Heart right ventricle (tissue), 16 donors: Measurements from ENCODE around the gene TMEM59L. TPM values are rescaled to one million over a fixed set of nuclear protein-coding genes. Genes with fewer than 3 reads are reported as not detected.

Experiments
- ATAC-seq, 8 donors: fragments of 200-7000 bp; cut with Tn5 transposase; one replicate each; pipeline ENCODE4 v1.9.1; 2020; ENCODE audit warnings: mild to moderate bottlenecking in 8 of 8, moderate library complexity in 8 of 8, moderate number of reproducible peaks in 1 of 8
- DNase-seq, 2 donors: peaks; one replicate each; pipeline ENCODE4 v3.0.0-alpha.2; 2020
- H3K27ac ChIP-seq, 10 donors: fragments of 200-600 bp; sonication (generic) in 2 of 10; one replicate each; pipeline versions ENCODE4 v1.5.0 to v1.8.0; 2020 to 2022; ENCODE audit warnings: mild to moderate bottlenecking in 3 of 10
- H3K27me3 ChIP-seq, 7 donors: fragments of 200-600 bp; one replicate each; pipeline ENCODE4 v1.8.0; 2021 to 2022; ENCODE audit warnings: mild to moderate bottlenecking in 2 of 7
- H3K36me3 ChIP-seq, 9 donors: fragments of 200-600 bp; sonication (generic) in 1 of 9; one replicate each; pipeline versions ENCODE4 v1.5.0 to v1.8.0; 2020 to 2022; ENCODE audit warnings: mild to moderate bottlenecking in 2 of 9
- H3K4me1 ChIP-seq, 9 donors: fragments of 200-600 bp; sonication (generic) in 1 of 9; one replicate each; pipeline versions ENCODE4 v1.5.0 to v1.8.0; 2020 to 2022; ENCODE audit warnings: mild to moderate bottlenecking in 4 of 9
- H3K4me3 ChIP-seq, 10 donors: fragments of 200-600 bp; sonication (generic) in 2 of 10; one replicate each; pipeline versions ENCODE4 v1.5.0 to v1.8.0; 2020 to 2022; ENCODE audit warnings: mild to moderate bottlenecking in 7 of 10, moderate library complexity in 2 of 10
- H3K9me3 ChIP-seq, 11 donors: fragments of 200-600 bp in 10 of 11; sonication (generic) in 2 of 11; one replicate each; pipeline versions ENCODE4 v1.5.0 to v1.8.0; 2013 to 2022; ENCODE audit warnings: mild to moderate bottlenecking in 2 of 11, control low read depth in 1 of 11, moderate library complexity in 1 of 11
- WGBS, 2 donors: extraction: QIAGEN DNeasy Blood & Tissue Kit; methylation state at CpG; one replicate each; pipeline ENCODE4 v1.1.7; 2013; ENCODE audit warnings: inconsistent platforms in 1 of 2; 5-methylcytosine and 5-hydroxymethylcytosine counted together
- intact Hi-C, 10 donors: fragments of 100-400 bp; cut with DNase I; formaldehyde crosslinking; loops; one replicate each; pipeline versions ENCODE4 v1.11.1 to v1.14.2; 2022
- polyA plus RNA-seq, 2 donors: library from polyadenylated mRNA; stranded (reverse); fragments of 200-250 nt; gene quantifications; one replicate each; pipeline ENCODE4 v1.2.3, GENCODE V29; 2013
- total RNA-seq, 10 donors: library from RNA; stranded (reverse); fragmentation: NEBNext Ultra II Directional in 3 of 10; extraction: Animal tissue kit (Norgen Biotek cat#: 25700) in 3 of 10; gene quantifications; one replicate each; pipeline versions ENCODE4 v1.2.1 to v1.2.4, GENCODE V29; 2021 to 2023
- TF ChIP-seq, protein P1 (sequence below), 9 donors: fragments of 200-600 bp; sonication (generic) in 2 of 9; IDR thresholded peaks; one replicate each; pipeline versions ENCODE4 v1.5.0 to v1.8.0; 2021 to 2022; ENCODE audit warnings: antibody characterized with exemption in 9 of 9, mild to moderate bottlenecking in 5 of 9, moderate library complexity in 1 of 9
- donor health status: Arrhythmogenic right ventricular cardiomyopathy.
- donor health status: ischemic (EF 13 %, LVEDD 7.1; RV severe dilation, severe dysfunction).
- donor health status: healthy with polysubstance abuse.
- donor health status: DM: no; HTN: yes; CAD: no.
- donor health status: DM: no; HTN: no; CAD: no.
- donor health status: ischemic (EF 25% LVEDD 6.9; RV normal size, moderate dysfunction).
- donor health status: ischemic (EF 25% LVEDD 5.7; RV mildly dilated, moderate dysfunction).
- donor health status: healthy.
- donor health status: DM: yes; HTN: yes; CAD: no.
- donor health status: Ischemic cardiomyopathy.
- donor health status: ischemic (EF 35%, LVEDD 5.7; RV mildly dilated, moderate dysfunction).
- donor health status: nonischemic (EF 11% LVEDD 7.7; RV severe dilation, severe dysfunction).
- donor health status: DM: yes; HTN: yes; CAD: no.
- donor health status: PGD.
- donor health status: ischemic (EF 29% LVEDD 5.4; RV normal size, mild dysfunction).
- donor health status: nonischemic (EF 23%, LVEDD 6.1; RV moderate dilation, normal function).

The TMEM59L gene
- total and polyA plus RNA-seq, 12 donors: 0.13 to 13.8 (median 1.2) TPM

DNA sequence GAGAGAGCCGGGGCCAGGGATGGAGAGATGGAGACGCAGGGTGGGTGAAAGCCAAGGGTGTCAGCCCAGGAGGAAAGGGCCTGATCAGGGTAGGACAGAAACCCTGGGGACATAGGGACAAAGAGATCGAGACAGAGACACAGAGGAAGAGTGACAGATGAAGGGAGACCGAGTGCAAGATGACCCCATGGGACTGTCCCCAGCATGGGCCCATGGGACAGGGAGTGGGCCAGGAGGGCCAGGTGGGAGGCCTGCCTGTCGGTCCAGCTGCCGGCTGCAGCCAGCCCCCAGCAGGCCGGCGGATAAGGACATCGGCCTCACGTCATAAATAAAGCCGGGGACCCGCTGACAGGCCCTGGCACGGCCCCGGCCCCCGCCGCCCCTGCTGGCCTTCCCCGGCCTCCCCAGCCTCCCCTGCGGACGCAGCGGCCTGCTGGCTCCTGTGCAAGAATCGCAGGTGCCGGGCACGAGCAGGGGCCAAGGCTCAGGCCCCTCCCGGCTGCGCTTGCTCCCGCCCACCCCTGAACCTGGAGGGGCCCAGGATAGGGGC lies 17.8 kb upstream of the TMEM59L start:
- ATAC-seq: peak in 4 of 8 donors; percentile 4 to 14 (median 10)
- TF ChIP-seq, protein P1, sequence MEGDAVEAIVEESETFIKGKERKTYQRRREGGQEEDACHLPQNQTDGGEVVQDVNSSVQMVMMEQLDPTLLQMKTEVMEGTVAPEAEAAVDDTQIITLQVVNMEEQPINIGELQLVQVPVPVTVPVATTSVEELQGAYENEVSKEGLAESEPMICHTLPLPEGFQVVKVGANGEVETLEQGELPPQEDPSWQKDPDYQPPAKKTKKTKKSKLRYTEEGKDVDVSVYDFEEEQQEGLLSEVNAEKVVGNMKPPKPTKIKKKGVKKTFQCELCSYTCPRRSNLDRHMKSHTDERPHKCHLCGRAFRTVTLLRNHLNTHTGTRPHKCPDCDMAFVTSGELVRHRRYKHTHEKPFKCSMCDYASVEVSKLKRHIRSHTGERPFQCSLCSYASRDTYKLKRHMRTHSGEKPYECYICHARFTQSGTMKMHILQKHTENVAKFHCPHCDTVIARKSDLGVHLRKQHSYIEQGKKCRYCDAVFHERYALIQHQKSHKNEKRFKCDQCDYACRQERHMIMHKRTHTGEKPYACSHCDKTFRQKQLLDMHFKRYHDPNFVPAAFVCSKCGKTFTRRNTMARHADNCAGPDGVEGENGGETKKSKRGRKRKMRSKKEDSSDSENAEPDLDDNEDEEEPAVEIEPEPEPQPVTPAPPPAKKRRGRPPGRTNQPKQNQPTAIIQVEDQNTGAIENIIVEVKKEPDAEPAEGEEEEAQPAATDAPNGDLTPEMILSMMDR (IDR thresholded peaks at IDR 0.05): no peak

DNA sequence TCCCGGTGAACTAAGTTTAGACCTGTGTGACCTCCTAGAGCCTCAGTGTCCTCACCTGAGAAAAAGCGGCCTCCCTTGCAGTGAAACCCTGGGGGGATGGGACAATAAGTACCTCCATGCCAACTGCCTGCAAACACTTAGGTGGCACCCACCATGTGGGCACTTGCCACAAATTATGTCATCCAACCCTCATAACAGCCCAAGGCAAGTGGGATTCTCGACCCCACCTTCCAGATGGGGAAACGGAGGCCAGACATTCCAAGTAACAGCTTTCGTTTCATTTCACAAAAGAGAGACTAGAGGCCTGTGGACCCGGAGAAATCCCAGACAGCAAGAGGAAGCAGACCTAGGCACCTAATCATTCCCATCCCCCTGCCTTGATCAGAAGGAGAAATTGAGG lies 17.2 kb upstream of the TMEM59L start:
- Histone ChIP-seq H3K27ac (peak overlapping the region in 1 of 10 donors; percentile 19), H3K9me3 (no peaks in the 10 kb centered on the region), H3K36me3 (peaks cover 0 to 20% (median 5%) of the 10 kb centered on the region in 9 donors), H3K4me3 (no peak overlapping the region), H3K4me1 (peaks cover 10 to 28% (median 17%) of the 10 kb centered on the region in 9 donors), H3K27me3 (peaks cover 0 to 52% (median 45%) of the 10 kb centered on the region in 7 donors)
- TF ChIP-seq, protein P1 (IDR thresholded peaks at IDR 0.05): no peak
- WGBS, 2 donors: 70 to 85% methylated on average over 6 of the region's 6 CpGs
- ATAC-seq (no peak), DNase-seq (no peak)
- intact Hi-C loops: loop anchor here in 8 of 10 donors (2.0 to 10.0 kb wide), 6 partner anchors 77 to 251 kb away; no protein-coding TSS in a partner anchor

More for the DNA sequence above, 17.8 kb upstream of the TMEM59L start:
- 17 to 22% methylated on average over 26 of the region's 26 CpGs for WGBS, 2 donors
- H3K27me3 ChIP-seq: peaks cover 0 to 47% (median 39%) of the 10 kb centered on the region in 7 donors
- intact Hi-C loops: loop anchor here (1.0 to 10.0 kb wide), 10 partner anchors 77 to 272 kb away; partner anchors contain the start of gene CRTC1 (in 1 of the 10)
- H3K4me1 ChIP-seq: peaks cover 10 to 34% (median 22%) of the 10 kb centered on the region in 9 donors
- no peaks in the 10 kb centered on the region for H3K9me3 ChIP-seq
- no peak for DNase-seq
- H3K27ac ChIP-seq: peak overlapping the region in 2 of 10 donors; percentile 11 to 41
- H3K36me3 ChIP-seq: peaks cover 0 to 23% (median 5%) of the 10 kb centered on the region in 9 donors
- peak overlapping the region in 9 of 10 donors; percentile 15 to 54 (median 44) for H3K4me3 ChIP-seq

- intact Hi-C loops: loop anchor here in 5 of 10 donors (5.0 to 10.0 kb wide), 4 partner anchors 76 to 248 kb away; no protein-coding TSS in a partner anchor
- Histone ChIP-seq H3K27ac (no peak overlapping the region), H3K36me3 (peaks cover 0 to 7% (median 0%) of the 10 kb centered on the region in 9 donors), H3K4me1 (peaks cover 10 to 27% (median 17%) of the 10 kb centered on the region in 9 donors), H3K9me3 (no peaks in the 10 kb centered on the region), H3K4me3 (no peak overlapping the region), H3K27me3 (peaks cover 0 to 65% (median 56%) of the 10 kb centered on the region in 7 donors)
- 16 to 17% methylated on average over 21 of the region's 21 CpGs for WGBS, 2 donors
- TF ChIP-seq, protein P1 (IDR thresholded peaks at IDR 0.05): no peak
- peak in 3 of 8 donors; percentile 27 to 44 (median 43) for ATAC-seq
- DNase-seq: peak in 1 of 2 donors; percentile 60
Measured at GRCh38 chr19:18596752-18597157, 15.9 kb upstream of the TMEM59L start.

DNA sequence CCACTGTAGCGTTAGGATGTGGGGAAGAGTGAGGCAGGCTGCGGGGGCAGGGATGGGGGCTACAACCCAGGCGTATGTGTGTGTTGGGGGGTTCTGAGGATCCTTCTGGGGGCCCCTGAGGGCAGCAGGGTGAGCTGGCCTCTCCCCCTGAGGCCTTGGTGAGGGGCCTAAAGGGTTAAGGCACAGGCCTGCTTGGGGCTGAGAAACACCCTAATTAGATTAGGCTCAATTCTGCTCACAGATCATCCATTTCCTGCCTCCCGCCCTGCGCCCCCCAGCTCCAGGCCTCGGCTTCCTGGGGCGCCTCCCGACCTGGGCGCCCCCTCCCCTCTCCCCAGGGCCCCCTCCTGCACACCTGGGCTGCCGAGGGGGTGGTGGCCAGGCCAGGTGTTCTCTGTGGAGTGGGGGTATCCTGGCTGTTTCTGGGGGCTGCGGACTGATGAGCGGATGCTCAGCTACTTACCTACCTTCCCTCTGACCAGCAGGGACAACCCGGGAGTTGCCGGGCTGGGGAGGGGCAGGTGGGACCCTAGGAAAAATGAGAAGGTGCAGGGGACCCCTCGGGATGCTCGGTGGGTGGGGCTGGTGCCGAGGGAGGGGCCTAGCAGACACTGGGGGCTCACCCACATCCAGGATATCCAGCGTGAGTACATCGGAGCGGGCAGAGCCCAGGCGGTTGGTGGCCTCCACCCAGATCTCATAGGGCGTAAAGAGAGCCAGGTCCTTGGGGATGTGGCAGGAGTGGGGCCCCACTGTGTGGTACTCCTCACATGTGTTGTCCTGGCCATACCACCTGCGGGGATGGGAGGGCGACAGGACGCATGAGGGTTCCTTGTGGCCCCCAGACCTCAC lies 14.6 kb upstream of the TMEM59L start:
- 41% methylated on average over 25 of the region's 25 CpGs for WGBS, 2 donors
- ATAC-seq (no peak), DNase-seq (no peak)
- TF ChIP-seq, protein P1 (IDR thresholded peaks at IDR 0.05): no peak
- Histone ChIP-seq H3K27me3 (peaks cover 0 to 78% (median 65%) of the 10 kb centered on the region in 7 donors), H3K27ac (no peak overlapping the region), H3K4me1 (peaks cover 10 to 27% (median 17%) of the 10 kb centered on the region in 9 donors), H3K9me3 (no peaks in the 10 kb centered on the region), H3K4me3 (no peak overlapping the region), H3K36me3 (no peaks in the 10 kb centered on the region)
- intact Hi-C loops: loop anchor here in 5 of 10 donors (5.0 to 10.0 kb wide), 4 partner anchors 74 to 247 kb away; no protein-coding TSS in a partner anchor
